SH-SY5Y (cell line): ENCODE measurements around the gene TRMT10A.

Experiments
- GATA2 ChIP-seq: IDR thresholded peaks from 2 replicates; pipeline ENCODE4 v1.6.1; 2011; ENCODE audit warnings: mild to moderate bottlenecking, low read depth, low read length
- GATA3 ChIP-seq: IDR thresholded peaks from 2 replicates; pipeline ENCODE4 v1.6.1; 2011; ENCODE audit warnings: low read depth, mild to moderate bottlenecking, low read length, moderate library complexity

- TF ChIP-seq GATA2 (no peak), GATA3 (no peak)
Observed at GRCh38 chr4:99564921-99565320, 1.1 kb upstream of the TRMT10A start.
